Mammary epithelial cell (primary cell): ENCODE measurements around the gene HUS1B.

ENCODE experiments used
- EZH2 ChIP-seq: IDR thresholded peaks from 2 replicates; pipeline ENCODE4 v1.6.1; 2012; ENCODE audit warnings: low read length, inconsistent platforms, borderline replicate concordance
- TF ChIP-seq, protein P1 (sequence below), 2 donors: IDR thresholded peaks in 1 of 2; conservative IDR thresholded peaks in 1 of 2; 2 replicates each; pipeline ENCODE4 v1.5.1; 2011 to 2012; ENCODE audit warnings: inconsistent platforms in 2 of 2, low read length in 2 of 2, mild to moderate bottlenecking in 2 of 2, control low read depth in 1 of 2, low read depth in 1 of 2; ENCODE audit not compliant: insufficient read depth in 1 of 2; ENCODE audit errors: extremely low read depth in 1 of 2

DNA sequence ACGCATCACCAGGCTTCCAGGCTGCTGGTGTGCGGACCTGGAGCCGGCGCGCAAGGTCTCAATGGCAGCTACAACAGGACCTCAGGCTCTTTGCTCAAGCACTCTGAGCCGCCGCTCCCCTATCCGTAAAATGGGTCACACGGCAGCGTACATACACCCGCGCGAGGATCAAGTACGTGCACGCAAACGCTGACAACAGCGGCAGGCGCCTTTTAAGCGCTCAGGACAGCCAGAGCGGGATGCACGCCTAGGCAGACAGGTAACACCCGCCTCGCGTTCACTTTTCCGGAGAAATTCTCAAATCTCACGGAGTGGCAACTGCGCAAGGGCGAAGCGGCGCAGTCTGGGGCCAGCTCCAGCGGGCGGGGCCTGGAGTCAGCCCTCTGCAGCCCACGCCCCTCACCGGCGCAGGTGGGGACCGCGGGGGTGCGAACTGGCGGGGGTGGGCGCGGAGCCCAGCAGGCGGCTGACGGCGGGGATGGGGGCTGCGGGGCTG lies 35.5 kb upstream of the HUS1B start:
- TF ChIP-seq, protein P1, sequence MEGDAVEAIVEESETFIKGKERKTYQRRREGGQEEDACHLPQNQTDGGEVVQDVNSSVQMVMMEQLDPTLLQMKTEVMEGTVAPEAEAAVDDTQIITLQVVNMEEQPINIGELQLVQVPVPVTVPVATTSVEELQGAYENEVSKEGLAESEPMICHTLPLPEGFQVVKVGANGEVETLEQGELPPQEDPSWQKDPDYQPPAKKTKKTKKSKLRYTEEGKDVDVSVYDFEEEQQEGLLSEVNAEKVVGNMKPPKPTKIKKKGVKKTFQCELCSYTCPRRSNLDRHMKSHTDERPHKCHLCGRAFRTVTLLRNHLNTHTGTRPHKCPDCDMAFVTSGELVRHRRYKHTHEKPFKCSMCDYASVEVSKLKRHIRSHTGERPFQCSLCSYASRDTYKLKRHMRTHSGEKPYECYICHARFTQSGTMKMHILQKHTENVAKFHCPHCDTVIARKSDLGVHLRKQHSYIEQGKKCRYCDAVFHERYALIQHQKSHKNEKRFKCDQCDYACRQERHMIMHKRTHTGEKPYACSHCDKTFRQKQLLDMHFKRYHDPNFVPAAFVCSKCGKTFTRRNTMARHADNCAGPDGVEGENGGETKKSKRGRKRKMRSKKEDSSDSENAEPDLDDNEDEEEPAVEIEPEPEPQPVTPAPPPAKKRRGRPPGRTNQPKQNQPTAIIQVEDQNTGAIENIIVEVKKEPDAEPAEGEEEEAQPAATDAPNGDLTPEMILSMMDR (conservative IDR thresholded peaks at IDR 0.05 in 1 of 2, IDR thresholded peaks at IDR 0.05 in 1 of 2; ENCODE audit: extremely low read depth in 1 of 2, insufficient read depth in 1 of 2, low read depth in 1 of 2, low read length in 2 of 2) = no peak
- no peak for TF ChIP-seq EZH2
